ENCODE results near the gene SPTBN1.

Gene SPTBN1

GRCh38 chr2:54524226-54524991 is 68.3 kb downstream of the SPTBN1 start:
- Histone ChIP-seq H2AFZ (ENCODE audit: low read length) (no peak overlapping the region), H3K9me2 (replicated peaks; ENCODE audit: low read depth, low read length) (no peaks in the 10 kb centered on the region), H3F3A (ENCODE audit: low read depth) (no peaks in the 10 kb centered on the region), H3K9me3 (ENCODE audit: insufficient read depth, low read depth, low read length) (no peaks in the 10 kb centered on the region), H3K79me2 (ENCODE audit: insufficient read depth, low read length) (peaks cover 9% of the 10 kb centered on the region; the same call in 1 of the 2 replicates), H3K27me3 (ENCODE audit: insufficient read depth, low read length, poor library complexity, severe bottlenecking) (no peaks in the 10 kb centered on the region), H4K20me1 (ENCODE audit: insufficient read depth, low read length, poor library complexity, severe bottlenecking) (no peaks in the 10 kb centered on the region), H3K4me3 (ENCODE audit: low read length, poor library complexity, severe bottlenecking) (no peak overlapping the region), H3K9ac (ENCODE audit: low read depth, low read length, poor library complexity, severe bottlenecking) (no peak overlapping the region), H3K36me3 (ENCODE audit: insufficient read depth, low read length) (no peaks in the 10 kb centered on the region), H3K4me2 (ENCODE audit: low read depth, low read length, poor library complexity, severe bottlenecking) (no peak overlapping the region), H3K4me1 (ENCODE audit: insufficient read depth, low read length, poor library complexity, severe bottlenecking) (peaks cover 12% of the 10 kb centered on the region)
- TF ChIP-seq, protein P1, sequence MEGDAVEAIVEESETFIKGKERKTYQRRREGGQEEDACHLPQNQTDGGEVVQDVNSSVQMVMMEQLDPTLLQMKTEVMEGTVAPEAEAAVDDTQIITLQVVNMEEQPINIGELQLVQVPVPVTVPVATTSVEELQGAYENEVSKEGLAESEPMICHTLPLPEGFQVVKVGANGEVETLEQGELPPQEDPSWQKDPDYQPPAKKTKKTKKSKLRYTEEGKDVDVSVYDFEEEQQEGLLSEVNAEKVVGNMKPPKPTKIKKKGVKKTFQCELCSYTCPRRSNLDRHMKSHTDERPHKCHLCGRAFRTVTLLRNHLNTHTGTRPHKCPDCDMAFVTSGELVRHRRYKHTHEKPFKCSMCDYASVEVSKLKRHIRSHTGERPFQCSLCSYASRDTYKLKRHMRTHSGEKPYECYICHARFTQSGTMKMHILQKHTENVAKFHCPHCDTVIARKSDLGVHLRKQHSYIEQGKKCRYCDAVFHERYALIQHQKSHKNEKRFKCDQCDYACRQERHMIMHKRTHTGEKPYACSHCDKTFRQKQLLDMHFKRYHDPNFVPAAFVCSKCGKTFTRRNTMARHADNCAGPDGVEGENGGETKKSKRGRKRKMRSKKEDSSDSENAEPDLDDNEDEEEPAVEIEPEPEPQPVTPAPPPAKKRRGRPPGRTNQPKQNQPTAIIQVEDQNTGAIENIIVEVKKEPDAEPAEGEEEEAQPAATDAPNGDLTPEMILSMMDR (conservative IDR thresholded peaks at IDR 0.05; ENCODE audit: low read length) = no peak

- no peaks in the 10 kb centered on the region for H4K20me1 ChIP-seq (ENCODE audit: insufficient read depth, low read length, poor library complexity, severe bottlenecking)
- H3K27me3 ChIP-seq (ENCODE audit: insufficient read depth, low read length, poor library complexity, severe bottlenecking) = no peaks in the 10 kb centered on the region
- no peak overlapping the region for H3K4me2 ChIP-seq (ENCODE audit: low read depth, low read length, poor library complexity, severe bottlenecking)
- no peaks in the 10 kb centered on the region for H3K9me2 ChIP-seq (replicated peaks; ENCODE audit: low read depth, low read length)
- H3K36me3 ChIP-seq (ENCODE audit: insufficient read depth, low read length) = no peaks in the 10 kb centered on the region
- no peak overlapping the region for H3K9ac ChIP-seq (ENCODE audit: low read depth, low read length, poor library complexity, severe bottlenecking)
- no peaks in the 10 kb centered on the region for H3K9me3 ChIP-seq (ENCODE audit: insufficient read depth, low read depth, low read length)
- H3K4me1 ChIP-seq (ENCODE audit: insufficient read depth, low read length, poor library complexity, severe bottlenecking) = peaks cover 15% of the 10 kb centered on the region
- H3K79me2 ChIP-seq (ENCODE audit: insufficient read depth, low read length) = peaks cover 9% of the 10 kb centered on the region; the same call in 1 of the 2 replicates
- no peak overlapping the region for H3K4me3 ChIP-seq (ENCODE audit: low read length, poor library complexity, severe bottlenecking)
- peaks cover 3% of the 10 kb centered on the region; the same call in 1 of the 2 replicates for H3F3A ChIP-seq (ENCODE audit: low read depth)
- TF ChIP-seq, protein P1 (conservative IDR thresholded peaks at IDR 0.05; ENCODE audit: low read length) = no peak
- no peak for TF ChIP-seq EZH2phosphoT487 (IDR thresholded peaks at IDR 0.05; ENCODE audit: borderline replicate concordance)
- H2AFZ ChIP-seq (ENCODE audit: low read length) = no peak overlapping the region
Observed at GRCh38 chr2:54525321-54525720, 69.2 kb downstream of the SPTBN1 start.

- Histone ChIP-seq H3K9me3 (ENCODE audit: insufficient read depth, low read depth, low read length) (no peaks in the 10 kb centered on the region), H3K9me2 (replicated peaks; ENCODE audit: low read depth, low read length) (no peaks in the 10 kb centered on the region), H3K9ac (ENCODE audit: low read depth, low read length, poor library complexity, severe bottlenecking) (no peak overlapping the region), H3K79me2 (ENCODE audit: insufficient read depth, low read length) (peaks cover 13% of the 10 kb centered on the region), H4K20me1 (ENCODE audit: insufficient read depth, low read length, poor library complexity, severe bottlenecking) (no peaks in the 10 kb centered on the region), H2AFZ (ENCODE audit: low read length) (no peak overlapping the region), H3F3A (ENCODE audit: low read depth) (peaks cover 3% of the 10 kb centered on the region; the same call in 1 of the 2 replicates), H3K4me1 (ENCODE audit: insufficient read depth, low read length, poor library complexity, severe bottlenecking) (peaks cover 25% of the 10 kb centered on the region), H3K4me3 (ENCODE audit: low read length, poor library complexity, severe bottlenecking) (no peak overlapping the region), H3K4me2 (ENCODE audit: low read depth, low read length, poor library complexity, severe bottlenecking) (no peak overlapping the region), H3K36me3 (ENCODE audit: insufficient read depth, low read length) (no peaks in the 10 kb centered on the region), H3K27me3 (ENCODE audit: insufficient read depth, low read length, poor library complexity, severe bottlenecking) (no peaks in the 10 kb centered on the region)
- TF ChIP-seq, protein P1 (conservative IDR thresholded peaks at IDR 0.05; ENCODE audit: low read length) = no peak
- no peak for TF ChIP-seq EZH2phosphoT487 (IDR thresholded peaks at IDR 0.05; ENCODE audit: borderline replicate concordance)
Observed at GRCh38 chr2:54526226-54526879, 70.2 kb downstream of the SPTBN1 start.
